Heart left ventricle (tissue), 16 donors: ENCODE data around the gene AUH. TPM values are rescaled to one million over a fixed set of nuclear protein-coding genes. Genes with fewer than 3 reads are reported as not detected.

Experiments used
- ATAC-seq, 4 donors: fragments of 200-7000 bp; cut with Tn5 transposase; one replicate each; pipeline ENCODE4 v1.9.1; 2020 to 2022; ENCODE audit warnings: moderate library complexity in 4 of 4, mild to moderate bottlenecking in 3 of 4, moderate number of reproducible peaks in 1 of 4
- DNase-seq, 5 donors: peaks; one replicate each; pipeline ENCODE4 v3.0.0-alpha.2; 2020
- H3K27ac ChIP-seq, 12 donors: fragments of 200-600 bp; sonication (generic) in 4 of 12; one replicate each; pipeline versions ENCODE4 v1.5.0 to v1.8.0; 2016 to 2022; ENCODE audit warnings: mild to moderate bottlenecking in 2 of 12
- H3K27me3 ChIP-seq, 9 donors: fragments of 200-600 bp; sonication (generic) in 2 of 9; one replicate each; pipeline versions ENCODE4 v1.5.1 to v1.8.0; 2016 to 2022; ENCODE audit warnings: mild to moderate bottlenecking in 3 of 9
- H3K36me3 ChIP-seq, 9 donors: fragments of 200-600 bp; sonication (generic) in 2 of 9; one replicate each; pipeline versions ENCODE4 v1.5.0 to v1.8.0; 2018 to 2022; ENCODE audit warnings: mild to moderate bottlenecking in 2 of 9
- H3K4me1 ChIP-seq, 12 donors: fragments of 200-600 bp; sonication (generic) in 4 of 12; one replicate each; pipeline versions ENCODE4 v1.5.0 to v1.8.0; 2016 to 2022; ENCODE audit warnings: mild to moderate bottlenecking in 3 of 12
- H3K4me3 ChIP-seq, 12 donors: fragments of 200-600 bp; sonication (generic) in 4 of 12; one replicate each; pipeline versions ENCODE4 v1.5.0 to v1.8.0; 2017 to 2022; ENCODE audit warnings: mild to moderate bottlenecking in 9 of 12, moderate library complexity in 4 of 12
- H3K9me3 ChIP-seq, 12 donors: fragments of 200-600 bp; sonication (generic) in 4 of 12; one replicate each; pipeline versions ENCODE4 v1.5.0 to v1.8.0; 2016 to 2022; ENCODE audit warnings: mild to moderate bottlenecking in 1 of 12
- POLR2A ChIP-seq, 2 donors: fragments of 450-650 bp; IDR thresholded peaks; one replicate each; pipeline ENCODE4 v1.6.1; 2017; ENCODE audit warnings: antibody characterized with exemption in 2 of 2, mild to moderate bottlenecking in 2 of 2, moderate library complexity in 2 of 2
- WGBS, 4 donors: extraction: QIAGEN DNeasy Blood & Tissue Kit in 2 of 4; methylation state at CpG; one replicate each; pipeline versions ENCODE4 v1.1.5 to v1.1.7; 2013 to 2018; 5-methylcytosine and 5-hydroxymethylcytosine counted together
- intact Hi-C, 10 donors: fragments of 100-400 bp; cut with DNase I; formaldehyde crosslinking; loops; one replicate each; pipeline versions ENCODE4 v1.11.1 to v1.14.2; 2022
- polyA plus RNA-seq, 2 donors: library from polyadenylated mRNA; stranded (reverse); fragments of 200-250 nt; gene quantifications; one replicate each; pipeline ENCODE4 v1.2.3, GENCODE V29; 2013
- total RNA-seq, 9 donors: library from RNA; depleted of rRNA in 2 of 9; stranded (reverse); fragments of >200 nt in 2 of 9; fragmentation: NEBNext Ultra II Directional in 3 of 9; extraction: Animal tissue kit (Norgen Biotek cat#: 25700) in 3 of 9; gene quantifications; one replicate each; pipeline versions ENCODE4 v1.1.0 to v1.2.4, GENCODE V29; 2016 to 2023
- TF ChIP-seq, protein P1 (sequence below), 12 donors: fragments of 200-600 bp; sonication (generic) in 4 of 12; IDR thresholded peaks; one replicate each; pipeline versions ENCODE4 v1.5.0 to v1.8.0; 2018 to 2022; ENCODE audit warnings: antibody characterized with exemption in 12 of 12, mild to moderate bottlenecking in 5 of 12
- donor health status: ischemic (EF 13 %, LVEDD 7.1; RV severe dilation, severe dysfunction).
- donor health status: healthy with polysubstance abuse.
- donor health status: DM: no; HTN: yes; CAD: no.
- donor health status: DM: no; HTN: no; CAD: no.
- donor health status: ischemic (EF 25% LVEDD 6.9; RV normal size, moderate dysfunction).
- donor health status: ischemic (EF 25% LVEDD 5.7; RV mildly dilated, moderate dysfunction).
- donor health status: healthy.
- donor health status: DM: yes; HTN: yes; CAD: no.
- donor health status: ischemic (EF 35%, LVEDD 5.7; RV mildly dilated, moderate dysfunction).
- donor health status: nonischemic (EF 11% LVEDD 7.7; RV severe dilation, severe dysfunction).
- donor health status: DM: yes; HTN: yes; CAD: no.
- donor health status: PGD.
- donor health status: ischemic (EF 29% LVEDD 5.4; RV normal size, mild dysfunction).
- donor health status: nonischemic (EF 23%, LVEDD 6.1; RV moderate dilation, normal function).

Gene AUH
- total and polyA plus RNA-seq, 11 donors, result 19.0 to 54.7 (median 39.7) TPM

DNA sequence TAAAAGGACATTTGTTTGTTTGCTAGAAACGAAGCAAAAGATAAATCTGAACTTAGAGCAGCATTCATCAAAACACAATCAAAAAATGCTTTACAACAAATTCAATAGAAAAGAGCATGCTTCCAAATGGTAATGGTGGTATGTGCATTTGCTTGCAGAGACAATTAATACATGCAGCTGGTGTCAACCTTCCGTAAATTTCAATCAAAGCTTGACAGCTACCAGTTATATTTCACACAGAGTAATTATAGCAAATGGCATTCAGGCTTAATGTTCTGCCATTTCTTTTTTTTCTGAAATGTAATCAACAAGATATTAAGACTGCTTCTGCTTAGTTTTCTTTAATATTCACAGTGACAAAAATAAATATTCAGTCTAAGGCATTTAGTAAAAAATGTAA, 90.6 kb downstream of the AUH start:
- intact Hi-C loops, result no loop called here
- no peak for TF ChIP-seq POLR2A (IDR thresholded peaks at IDR 0.05)
- TF ChIP-seq, protein P1, sequence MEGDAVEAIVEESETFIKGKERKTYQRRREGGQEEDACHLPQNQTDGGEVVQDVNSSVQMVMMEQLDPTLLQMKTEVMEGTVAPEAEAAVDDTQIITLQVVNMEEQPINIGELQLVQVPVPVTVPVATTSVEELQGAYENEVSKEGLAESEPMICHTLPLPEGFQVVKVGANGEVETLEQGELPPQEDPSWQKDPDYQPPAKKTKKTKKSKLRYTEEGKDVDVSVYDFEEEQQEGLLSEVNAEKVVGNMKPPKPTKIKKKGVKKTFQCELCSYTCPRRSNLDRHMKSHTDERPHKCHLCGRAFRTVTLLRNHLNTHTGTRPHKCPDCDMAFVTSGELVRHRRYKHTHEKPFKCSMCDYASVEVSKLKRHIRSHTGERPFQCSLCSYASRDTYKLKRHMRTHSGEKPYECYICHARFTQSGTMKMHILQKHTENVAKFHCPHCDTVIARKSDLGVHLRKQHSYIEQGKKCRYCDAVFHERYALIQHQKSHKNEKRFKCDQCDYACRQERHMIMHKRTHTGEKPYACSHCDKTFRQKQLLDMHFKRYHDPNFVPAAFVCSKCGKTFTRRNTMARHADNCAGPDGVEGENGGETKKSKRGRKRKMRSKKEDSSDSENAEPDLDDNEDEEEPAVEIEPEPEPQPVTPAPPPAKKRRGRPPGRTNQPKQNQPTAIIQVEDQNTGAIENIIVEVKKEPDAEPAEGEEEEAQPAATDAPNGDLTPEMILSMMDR (IDR thresholded peaks at IDR 0.05), result no peak
- Histone ChIP-seq H3K27ac (no peak overlapping the region), H3K27me3 (no peaks in the 10 kb centered on the region), H3K4me1 (peaks cover 0 to 8% (median 3%) of the 10 kb centered on the region in 12 donors), H3K4me3 (no peak overlapping the region), H3K9me3 (no peaks in the 10 kb centered on the region), H3K36me3 (no peaks in the 10 kb centered on the region)
- no peak for DNase-seq
- 85 to 92% (median 88%) methylated on average over 2 of the region's 2 CpGs for WGBS, 4 donors
- no peak for ATAC-seq

DNA sequence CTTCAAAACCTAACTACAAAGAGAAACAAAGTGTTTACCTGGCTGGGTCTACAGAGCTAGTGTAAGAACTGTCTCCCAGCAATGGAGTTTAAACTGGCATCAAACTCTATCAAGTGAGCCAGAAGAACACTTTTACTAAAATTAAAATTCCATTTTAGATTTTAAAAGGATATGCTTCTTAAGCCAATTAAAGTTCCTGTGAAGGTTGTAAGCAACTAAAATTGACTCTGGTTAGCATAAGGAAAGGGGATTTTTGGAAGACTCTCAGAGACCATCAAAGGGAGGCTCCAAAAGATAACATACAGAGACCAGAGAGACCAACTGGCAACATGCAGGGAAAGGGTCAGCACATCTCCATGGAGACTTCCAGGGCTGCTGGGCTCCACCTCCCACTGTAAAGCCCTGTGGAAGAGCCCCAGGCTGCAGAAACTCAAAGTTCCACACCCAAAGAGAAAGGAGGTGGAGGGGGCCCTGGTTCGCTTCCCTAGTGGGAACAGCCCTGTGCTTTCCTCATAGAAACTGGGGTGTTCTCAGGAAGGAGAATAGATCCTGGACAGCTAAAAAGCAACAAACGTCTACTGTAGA, 91.7 kb downstream of the AUH start:
- Histone ChIP-seq H3K4me1 (peaks cover 0 to 5% (median 0%) of the 10 kb centered on the region in 12 donors), H3K9me3 (no peaks in the 10 kb centered on the region), H3K27ac (no peak overlapping the region), H3K36me3 (no peaks in the 10 kb centered on the region), H3K27me3 (no peaks in the 10 kb centered on the region), H3K4me3 (no peak overlapping the region)
- no peak for ATAC-seq
- no peak for TF ChIP-seq POLR2A (IDR thresholded peaks at IDR 0.05)
- TF ChIP-seq, protein P1 (IDR thresholded peaks at IDR 0.05), result no peak
- DNase-seq, result no peak
- WGBS, 4 donors, result 81 to 89% (median 86%) methylated on average over 2 of the region's 2 CpGs
- intact Hi-C loops, result no loop called here

DNA sequence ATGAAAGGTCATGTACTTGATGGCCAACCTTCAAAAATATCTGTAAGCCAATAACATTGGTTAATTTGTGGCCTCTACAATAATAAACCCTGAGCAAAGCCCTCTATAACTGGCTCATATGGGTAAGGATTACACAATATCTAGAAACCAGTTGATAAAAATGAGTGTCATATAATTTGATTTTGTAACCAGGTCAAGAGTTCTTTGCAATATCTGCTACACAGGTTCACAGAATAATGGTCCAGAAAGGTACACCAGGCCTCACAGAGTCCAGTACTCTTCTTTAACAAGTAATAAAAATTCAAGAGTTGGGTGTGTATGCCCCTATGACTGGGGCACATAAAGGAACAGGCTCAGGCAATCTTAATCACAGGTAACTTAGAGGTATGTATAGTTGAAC, 95.3 kb downstream of the AUH start:
- H3K27me3 ChIP-seq, result no peaks in the 10 kb centered on the region
- DNase-seq (no peak), ATAC-seq (no peak)
- H3K27ac ChIP-seq, result no peak overlapping the region
- H3K9me3 ChIP-seq, result no peaks in the 10 kb centered on the region
- no peak overlapping the region for H3K4me3 ChIP-seq
- TF ChIP-seq, protein P1 (IDR thresholded peaks at IDR 0.05), result no peak
- no peak for TF ChIP-seq POLR2A (IDR thresholded peaks at IDR 0.05)
- intact Hi-C loops, result no loop called here
- H3K4me1 ChIP-seq, result peaks cover 0 to 5% (median 0%) of the 10 kb centered on the region in 12 donors
- H3K36me3 ChIP-seq, result no peaks in the 10 kb centered on the region

DNA sequence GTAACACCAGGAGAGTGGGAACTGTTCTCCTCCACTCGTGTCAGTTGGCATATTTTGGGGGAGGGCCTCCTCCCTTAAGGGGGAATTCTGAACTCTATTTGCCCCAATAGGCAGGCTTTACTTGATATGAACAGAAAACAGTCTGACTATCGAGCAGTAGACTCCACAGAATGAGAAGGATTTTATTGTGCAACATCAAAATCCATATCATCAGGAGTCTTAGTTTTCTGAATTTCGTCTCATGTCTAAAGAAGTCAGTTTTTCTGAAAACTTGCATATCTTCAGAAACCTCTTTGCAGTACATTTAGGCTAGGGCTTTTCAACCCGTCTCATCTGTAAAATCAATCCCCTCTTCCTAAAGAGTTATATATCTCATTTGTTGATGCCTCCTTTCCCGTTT, 96.2 kb downstream of the AUH start:
- no peak for ATAC-seq
- Histone ChIP-seq H3K36me3 (no peaks in the 10 kb centered on the region), H3K4me1 (peaks cover 0 to 8% (median 0%) of the 10 kb centered on the region in 12 donors), H3K27ac (no peak overlapping the region), H3K27me3 (no peaks in the 10 kb centered on the region), H3K4me3 (no peak overlapping the region), H3K9me3 (no peaks in the 10 kb centered on the region)
- intact Hi-C loops, result no loop called here
- TF ChIP-seq POLR2A (IDR thresholded peaks at IDR 0.05), result no peak
- TF ChIP-seq, protein P1 (IDR thresholded peaks at IDR 0.05), result no peak
- no peak for DNase-seq
- 80 to 86% (median 85%) methylated on average over 5 of the region's 5 CpGs for WGBS, 4 donors
